H1 (cell line): ENCODE data around the gene SSU72. TPM values are rescaled to one million over a fixed set of nuclear protein-coding genes. Genes with fewer than 3 reads are reported as not detected.

Experiments used
- CTCF ChIA-PET: fragments of 300-600 bp; sonication (Branson Sonifier 250); formaldehyde crosslinking; loops from one replicate; lab custom pipeline; 2021; ENCODE audit not compliant: partially characterized antibody; lab: Charles Lee
- POLR2A ChIA-PET: fragments of 300-600 bp; sonication (Branson Sonifier 250); formaldehyde crosslinking; loops from one replicate; lab custom pipeline; 2021; ENCODE audit warnings: inconsistent platforms; ENCODE audit not compliant: partially characterized antibody; lab: Charles Lee
- DNase-seq, 2 experiments: peaks; one replicate each; pipeline versions ENCODE4 v3.0.0 to v3.0.0-alpha.2; 2010 to 2022; ENCODE audit warnings: low spot score in 2 of 2, low read depth in 1 of 2, mixed read lengths in 1 of 2
- FAIRE-seq: peaks from 2 replicates; lab custom pipeline; 2011; peaks lifted over from hg19 to GRCh38; lab: Jason Lieb, UNC
- H2AFZ ChIP-seq: 2 replicates; pipeline ENCODE4 v1.8.1; 2012; ENCODE audit warnings: low read length, inconsistent platforms
- H2AK5ac ChIP-seq: 2 replicates; pipeline ENCODE4 v1.6.1; 2013; ENCODE audit warnings: low read depth, low read length
- H2BK120ac ChIP-seq: replicated peaks from 2 replicates; pipeline ENCODE3; 2013; ENCODE audit warnings: low read depth, low read length, inconsistent platforms
- H2BK12ac ChIP-seq: 2 replicates; pipeline ENCODE4 v1.6.1; 2013; ENCODE audit warnings: low read depth, low read length
- H2BK15ac ChIP-seq: 2 replicates; pipeline ENCODE4 v1.6.1; 2013; ENCODE audit warnings: low read length
- H2BK20ac ChIP-seq: 2 replicates; pipeline ENCODE4 v1.6.1; 2013; ENCODE audit warnings: low read length
- H2BK5ac ChIP-seq: 2 replicates; pipeline ENCODE4 v1.6.1; 2013; ENCODE audit warnings: low read depth, low read length
- H3K14ac ChIP-seq: 2 replicates; pipeline ENCODE4 v1.6.1; 2013; ENCODE audit warnings: inconsistent platforms; ENCODE audit not compliant: insufficient read length
- H3K18ac ChIP-seq: 2 replicates; pipeline ENCODE4 v1.6.1; 2013; ENCODE audit warnings: low read length; ENCODE audit errors: extremely low read depth
- H3K23ac ChIP-seq: 2 replicates; pipeline ENCODE4 v1.6.1; 2013; ENCODE audit warnings: inconsistent platforms; ENCODE audit not compliant: insufficient read length
- H3K23me2 ChIP-seq: 2 replicates; pipeline ENCODE4 v1.6.1; 2013; ENCODE audit warnings: low read depth, low read length
- H3K27ac ChIP-seq: 2 replicates; pipeline ENCODE4 v1.6.1; 2011; ENCODE audit warnings: low read depth, low read length, inconsistent platforms
- H3K27me3 ChIP-seq, 4 experiments: replicated peaks in 1 of 4; 1 replicate in 1 of 4; 2 replicates in 3 of 4; pipeline versions ENCODE4 v1.6.1 to v1.8.1; 2011 to 2013; ENCODE audit warnings: low read length in 3 of 4, mild to moderate bottlenecking in 3 of 4, inconsistent platforms in 2 of 4, mixed read lengths in 2 of 4, moderate library complexity in 1 of 4; ENCODE audit not compliant: control insufficient read depth in 3 of 4, insufficient read depth in 3 of 4; ENCODE audit errors: extremely low read depth in 1 of 4
- H3K36me3 ChIP-seq, 4 experiments: 2 replicates each; pipeline versions ENCODE4 v1.6.1 to v1.8.1; 2011 to 2013; ENCODE audit warnings: mild to moderate bottlenecking in 4 of 4, low read length in 3 of 4, moderate library complexity in 2 of 4, control low read depth in 1 of 4, inconsistent platforms in 1 of 4; ENCODE audit not compliant: insufficient read depth in 4 of 4, control insufficient read depth in 2 of 4
- H3K4ac ChIP-seq: replicated peaks from 2 replicates; pipeline ENCODE3; 2013; ENCODE audit warnings: low read length, low read depth, mixed read lengths, inconsistent platforms; ENCODE audit not compliant: insufficient read length
- H3K4me1 ChIP-seq, 4 experiments: replicated peaks in 1 of 4; 1 replicate in 1 of 4; 2 replicates in 3 of 4; pipeline versions ENCODE4 v1.6.1 to v1.8.1; 2011 to 2013; ENCODE audit warnings: low read length in 3 of 4, inconsistent platforms in 2 of 4, mixed read lengths in 1 of 4; ENCODE audit not compliant: insufficient read depth in 4 of 4, control insufficient read depth in 3 of 4
- H3K4me2 ChIP-seq, 2 experiments: 2 replicates each; pipeline versions ENCODE4 v1.6.1 to v1.8.1; 2011 to 2013; ENCODE audit warnings: low read depth in 2 of 2, low read length in 2 of 2, control low read depth in 1 of 2, inconsistent platforms in 1 of 2, mild to moderate bottlenecking in 1 of 2; ENCODE audit not compliant: insufficient read depth in 1 of 2
- H3K4me3 ChIP-seq, 4 experiments: fragments of 200-600, 300-600 bp in 1 of 4; sonication (generic), shearing (Covaris generic), sonication (Bioruptor Twin) in 1 of 4; 2 replicates each; pipeline versions ENCODE4 v1.5.1 to v1.8.1; 2011 to 2016; ENCODE audit warnings: low read length in 4 of 4, low read depth in 3 of 4, control low read depth in 2 of 4, inconsistent platforms in 2 of 4, mild to moderate bottlenecking in 2 of 4, mixed read lengths in 1 of 4, moderate library complexity in 1 of 4; ENCODE audit not compliant: insufficient read depth in 2 of 4; ENCODE audit errors: extremely low read depth in 1 of 4
- H3K56ac ChIP-seq: replicated peaks from 2 replicates; pipeline ENCODE3; 2013; ENCODE audit warnings: low read depth, mild to moderate bottlenecking, mixed read lengths, low read length, inconsistent platforms; ENCODE audit not compliant: insufficient read length
- H3K79me1 ChIP-seq: 2 replicates; pipeline ENCODE4 v1.6.1; 2013; ENCODE audit warnings: low read depth, low read length, control low read depth
- H3K79me2 ChIP-seq, 2 experiments: 2 replicates each; pipeline versions ENCODE4 v1.6.1 to v1.8.1; 2012 to 2013; ENCODE audit warnings: low read length in 2 of 2, mild to moderate bottlenecking in 2 of 2, inconsistent platforms in 1 of 2; ENCODE audit not compliant: insufficient read depth in 2 of 2, control insufficient read depth in 1 of 2
- H3K9ac ChIP-seq, 4 experiments: replicated peaks in 1 of 4; 1 replicate in 1 of 4; 2 replicates in 3 of 4; pipeline versions ENCODE4 v1.6.1 to v1.8.1; 2011 to 2013; ENCODE audit warnings: low read depth in 3 of 4, low read length in 3 of 4, control low read depth in 2 of 4, mild to moderate bottlenecking in 2 of 4, moderate library complexity in 2 of 4, inconsistent platforms in 1 of 4; ENCODE audit errors: extremely low read depth in 1 of 4
- H3K9me3 ChIP-seq, 2 experiments: 2 replicates each; pipeline versions ENCODE4 v1.6.1 to v1.8.1; 2012 to 2013; ENCODE audit warnings: mild to moderate bottlenecking in 2 of 2, moderate library complexity in 2 of 2, control low read depth in 1 of 2, inconsistent platforms in 1 of 2, low read depth in 1 of 2, low read length in 1 of 2, mixed read lengths in 1 of 2; ENCODE audit not compliant: insufficient read depth in 2 of 2
- H4K20me1 ChIP-seq, 2 experiments: replicated peaks in 1 of 2; 2 replicates each; pipeline versions ENCODE3 to v1.8.1; 2011 to 2013; ENCODE audit warnings: inconsistent platforms in 2 of 2, low read length in 2 of 2, mild to moderate bottlenecking in 1 of 2; ENCODE audit not compliant: insufficient read depth in 2 of 2, control insufficient read depth in 1 of 2
- H4K5ac ChIP-seq: 2 replicates; pipeline ENCODE4 v1.6.1; 2013; ENCODE audit warnings: low read length, low read depth, mixed read lengths, inconsistent platforms; ENCODE audit not compliant: insufficient read length
- H4K8ac ChIP-seq: 2 replicates; pipeline ENCODE4 v1.8.0; 2013; ENCODE audit warnings: mild to moderate bottlenecking, moderate library complexity, low read length, inconsistent platforms; ENCODE audit not compliant: insufficient read depth; ENCODE audit errors: extremely low read depth
- H4K91ac ChIP-seq: replicated peaks from 2 replicates; pipeline ENCODE3; 2013; ENCODE audit warnings: low read length, mixed read lengths, inconsistent platforms; ENCODE audit not compliant: insufficient read length
- CBX5 ChIP-seq: fragments of 300-800, 300-1000 bp; sonication (generic); IDR thresholded peaks from 2 replicates; pipeline ENCODE4 v1.7.1; 2016; ENCODE audit warnings: antibody characterized with exemption, low read length, low read depth
- CEBPB ChIP-seq: IDR thresholded peaks from 2 replicates; pipeline ENCODE4 v1.6.1; 2012; ENCODE audit warnings: low read depth, low read length
- EP300 ChIP-seq, 2 experiments: IDR thresholded peaks; 1 replicate in 1 of 2; 2 replicates in 1 of 2; pipeline ENCODE4 v1.6.1; 2011 to 2012; ENCODE audit warnings: low read depth in 2 of 2, low read length in 2 of 2, mild to moderate bottlenecking in 2 of 2, borderline replicate concordance in 1 of 2, inconsistent platforms in 1 of 2, moderate library complexity in 1 of 2
- NRF1 ChIP-seq: IDR thresholded peaks from 2 replicates; pipeline ENCODE4 v1.6.1; 2011; ENCODE audit warnings: mild to moderate bottlenecking, low read depth, low read length, improper control_type of control experiment
- PHF8 ChIP-seq: fragments of 200-600 bp; sonication (generic); conservative IDR thresholded peaks from 2 replicates; pipeline ENCODE4 v1.7.1; 2012; ENCODE audit warnings: low read depth, mild to moderate bottlenecking, inconsistent platforms, low read length, moderate library complexity
- POU5F1 ChIP-seq: IDR thresholded peaks from 2 replicates; pipeline ENCODE4 v1.6.1; 2011; ENCODE audit warnings: low read depth, mild to moderate bottlenecking, low read length, moderate library complexity
- RBBP5 ChIP-seq: IDR thresholded peaks from 2 replicates; pipeline ENCODE4 v1.7.1; 2012; ENCODE audit warnings: low read depth, mild to moderate bottlenecking, inconsistent platforms, low read length, moderate library complexity, borderline replicate concordance
- SAP30 ChIP-seq: fragments of 300-600 bp; sonication (generic); IDR thresholded peaks from 2 replicates; pipeline ENCODE4 v1.7.1; 2012; ENCODE audit warnings: low read length, moderate library complexity, mild to moderate bottlenecking, inconsistent platforms; ENCODE audit not compliant: insufficient read depth, insufficient replicate concordance
- SIRT6 ChIP-seq: IDR thresholded peaks from one replicate; pipeline ENCODE4 v1.7.1; 2012; ENCODE audit warnings: low read length, inconsistent platforms
- SRF ChIP-seq: IDR thresholded peaks from 2 replicates; pipeline ENCODE4 v1.6.1; 2011; ENCODE audit warnings: mild to moderate bottlenecking, low read depth, low read length, moderate library complexity
- TAF7 ChIP-seq: optimal IDR thresholded peaks from 2 replicates; pipeline ENCODE3; 2011; ENCODE audit warnings: low read depth, mild to moderate bottlenecking, inconsistent platforms, low read length, moderate library complexity, borderline replicate concordance
- TCF12 ChIP-seq: IDR thresholded peaks from 2 replicates; pipeline ENCODE4 v1.6.1; 2011; ENCODE audit warnings: low read depth, mild to moderate bottlenecking, low read length
- WGBS, 2 experiments: shearing (Covaris generic) in 1 of 2; methylation state at CpG; one replicate each; pipeline versions ENCODE4 v1.1.6 to v1.1.7; 2013 to 2015; ENCODE audit warnings: low lambda C conversion rate in 2 of 2, mixed read lengths in 2 of 2, inconsistent platforms in 1 of 2, low coverage in 1 of 2, missing lambda C conversion rate in 1 of 2; ENCODE audit not compliant: insufficient replicate concordance in 2 of 2, insufficient coverage in 1 of 2, insufficient read length in 1 of 2; ENCODE audit errors: extremely low coverage in 1 of 2, missing lambda C conversion rate in 1 of 2; 5-methylcytosine and 5-hydroxymethylcytosine counted together
- polyA plus RNA-seq, 7 experiments: library from polyadenylated mRNA; depleted of rRNA in 3 of 7; stranded (reverse) in 5 of 7; unstranded in 2 of 7; fragments of >200 nt in 5 of 7; fragments of 200-250 nt in 2 of 7; gene quantifications; 1 replicate in 5 of 7; 2 replicates in 1 of 7; 4 replicates in 1 of 7; pipeline versions ENCODE4 v1.2.1 to v1.2.3, GENCODE V29; 2011 to 2013; ENCODE audit warnings: missing spikeins in 2 of 7, mixed read lengths in 2 of 7
- total RNA-seq: library from RNA; stranded (reverse); fragmentation: NEBNext Ultra II Directional; extraction: Animal tissue kit (Norgen Biotek cat#: 25700); gene quantifications from 2 replicates; pipeline ENCODE4 v1.2.1, GENCODE V29; 2021

SSU72 gene
- total and polyA plus RNA-seq, 2 of the 8 experiments (the other 6 are each of a cell fraction or from before 2014, with no cell fraction given) = 110 to 165 TPM

DNA sequence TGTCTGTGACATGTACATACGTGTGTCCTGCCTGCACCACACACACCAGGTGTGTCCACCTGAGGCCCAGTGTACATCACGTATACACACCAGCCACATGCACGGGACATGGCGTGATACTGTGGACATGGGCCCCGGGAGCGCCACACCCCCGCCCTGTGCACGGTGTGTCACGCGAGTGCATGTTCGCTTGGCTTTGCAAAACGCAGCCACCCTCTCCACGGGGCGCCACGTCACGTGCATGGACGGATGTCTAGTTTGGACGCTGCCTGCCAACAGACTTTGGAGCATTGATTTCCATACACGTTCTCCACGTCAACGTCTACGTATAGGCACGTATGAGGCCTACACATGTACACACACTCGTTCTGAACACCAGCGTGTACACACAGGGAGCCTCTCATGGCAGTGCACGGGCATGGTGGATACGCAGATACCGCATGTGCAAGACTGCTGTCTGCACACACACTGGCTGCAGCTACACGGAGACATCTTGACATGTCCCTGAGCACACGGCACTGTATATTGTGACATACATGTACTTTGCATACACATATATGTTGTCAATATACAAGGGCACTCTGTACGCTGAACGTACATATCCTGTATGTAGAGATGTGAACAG lies 36.9 kb downstream of the SSU72 start:
- Histone ChIP-seq H3K23ac (no peak overlapping the region), H2BK20ac (no peak overlapping the region), H4K5ac (no peak overlapping the region), H3K4me1 (peaks cover 0 to 9% (median 3%) of the 10 kb centered on the region in 4 experiments; a peak in 3 of 7 replicates), H3K4ac (no peak overlapping the region), H3K56ac (no peak overlapping the region), H2BK12ac (no peak overlapping the region), H3K27ac (no peak overlapping the region), H3K14ac (no peak overlapping the region), H4K91ac (no peak overlapping the region), H3K9me3 (no peaks in the 10 kb centered on the region), H3K27me3 (no peaks in the 10 kb centered on the region), H3K18ac (no peak overlapping the region), H3K36me3 (peaks cover 2 to 20% (median 8%) of the 10 kb centered on the region in 4 experiments; a peak in 4 of 8 replicates), H3K4me3 (no peak overlapping the region), H4K8ac (no peak overlapping the region), H3K79me2 (peaks cover 0 to 5% of the 10 kb centered on the region in 2 experiments; a peak in 1 of 4 replicates), H3K4me2 (no peak overlapping the region; a peak in 1 of 4 replicates), H3K23me2 (peaks cover 10% of the 10 kb centered on the region; the same call in 1 of the 2 replicates), H3K9ac (no peak overlapping the region), H3K79me1 (peaks cover 7% of the 10 kb centered on the region), H2BK120ac (no peak overlapping the region), H2AK5ac (no peak overlapping the region), H2BK15ac (no peak overlapping the region; the same call in 1 of the 2 replicates), H2AFZ (no peak overlapping the region), H4K20me1 (peaks cover 6 to 17% of the 10 kb centered on the region in 2 experiments), H2BK5ac (peak overlapping the region; percentile 58)
- no peak for FAIRE-seq
- ChIA-PET CTCF (interaction anchor here (0.7 to 0.9 kb wide), 2 partner anchors 33 to 166 kb away, joined by 3 read pairs; no protein-coding TSS in a partner anchor), POLR2A (interaction anchor here (1.1 to 2.2 kb wide), 8 partner anchors 8 to 152 kb away, joined by 3 to 9 read pairs (median 4); partner anchors contain the start of gene MIB2)
- TF ChIP-seq TAF7 = no peak
- no peak for TF ChIP-seq NRF1
- no peak for TF ChIP-seq RBBP5
- TF ChIP-seq POU5F1 = no peak
- TF ChIP-seq SIRT6 = no peak
- no peak for TF ChIP-seq PHF8
- no peak for TF ChIP-seq EP300 (IDR thresholded peaks at IDR 0.05; ENCODE audit: borderline replicate concordance in 1 of 2, low read depth in 2 of 2, low read length in 2 of 2)
- no peak for TF ChIP-seq CBX5
- TF ChIP-seq TCF12 = no peak
- TF ChIP-seq CEBPB = no peak
- TF ChIP-seq SAP30 = no peak
- no peak for TF ChIP-seq SRF
- 95% methylated on average over 32 of the region's 32 CpGs; no CpG with 5 or more reads in 1 of the 2 experiments for WGBS, 2 experiments
- DNase-seq = no peak
